ENCODE results near the gene HADHA. TPM values are rescaled to one million over a fixed set of nuclear protein-coding genes. Genes with fewer than 3 reads are reported as not detected.

Gene HADHA
- 128 to 137 TPM (median 133 TPM) in 5 replicates for total RNA-seq (2022; extraction: Qiagen RNA extraction)

GRCh38 chr2:26244309-26245230 is at the start of gene HADHA, which contains the start of gene HADHB:
HADHA (minus strand) TSS chr2:26244632; CDS start chr2:26244596, 36 bp downstream.
HADHB (plus strand) TSS chr2:26244939; CDS start chr2:26254255, 9,316 bp downstream.

GRCh38 chr2:26172871-26173775 is 71.3 kb downstream of the HADHA start, which contains the start of gene GAREM2:
GAREM2 (plus strand) TSS chr2:26173088; CDS start chr2:26173221, 133 bp downstream.

Other genes with a start within 250 kb of the HADHA start
- gene RAB10, start 210.5 kb downstream of the HADHA start, total RNA-seq (2022; extraction: Qiagen RNA extraction): 270 to 306 TPM (median 281 TPM) in 5 replicates
- 4.4 to 8.7 TPM (median 7.2 TPM) in 5 replicates for gene GAREM2, start 71.5 kb downstream of the HADHA start, total RNA-seq (2022; extraction: Qiagen RNA extraction)
- gene HADHB, start 307 bp upstream of the HADHA start, total RNA-seq (2022; extraction: Qiagen RNA extraction): 87.3 to 100 TPM (median 98.9 TPM) in 5 replicates
- gene SELENOI, start 101.5 kb upstream of the HADHA start, total RNA-seq (2022; extraction: Qiagen RNA extraction): 13.4 to 19.9 TPM (median 17.4 TPM) in 5 replicates
- gene ADGRF3, start 102.2 kb upstream of the HADHA start, total RNA-seq (2022; extraction: Qiagen RNA extraction): 0.08 to 0.17 TPM (median 0.11 TPM) in 5 replicates
- 0.07 to 0.36 TPM (median 0.15 TPM) in 5 replicates for gene DRC1, start 157.3 kb upstream of the HADHA start, total RNA-seq (2022; extraction: Qiagen RNA extraction)
- 0.06 to 0.44 TPM (median 0.19 TPM) in 5 replicates for gene OTOF, start 233.5 kb upstream of the HADHA start, total RNA-seq (2022; extraction: Qiagen RNA extraction)